Mesenchymal stem cell (in vitro differentiated cells and primary cell): ENCODE measurements around the gene B3GALT4.

Experiments used
- DNase-seq: peaks from one replicate; pipeline ENCODE4 v3.0.0-alpha.2; 2013
- H2AFZ ChIP-seq: one replicate; pipeline ENCODE4 v1.6.1; 2013; ENCODE audit warnings: low read depth, mild to moderate bottlenecking, control low read depth, inconsistent platforms, low read length, moderate library complexity
- H2AK5ac ChIP-seq: 2 replicates; pipeline ENCODE4 v1.6.1; 2013; ENCODE audit warnings: low read length, moderate library complexity, mild to moderate bottlenecking, inconsistent platforms; ENCODE audit not compliant: severe bottlenecking
- H2BK120ac ChIP-seq: one replicate; pipeline ENCODE4 v1.6.1; 2013; ENCODE audit warnings: low read depth, mild to moderate bottlenecking, inconsistent platforms, low read length, moderate library complexity
- H2BK12ac ChIP-seq, 2 experiments: one replicate each; pipeline ENCODE4 v1.6.1; 2013; ENCODE audit warnings: inconsistent platforms in 2 of 2, low read length in 2 of 2, mild to moderate bottlenecking in 2 of 2, moderate library complexity in 2 of 2, control low read depth in 1 of 2
- H2BK15ac ChIP-seq: one replicate; pipeline ENCODE4 v1.6.1; 2013; ENCODE audit warnings: mild to moderate bottlenecking, low read depth, inconsistent platforms; ENCODE audit not compliant: poor library complexity, severe bottlenecking
- H2BK5ac ChIP-seq: 2 replicates; pipeline ENCODE4 v1.6.1; 2013; ENCODE audit warnings: low read depth, mild to moderate bottlenecking, low read length, control low read depth, inconsistent platforms; ENCODE audit not compliant: poor library complexity, severe bottlenecking
- H3K14ac ChIP-seq, 2 experiments: one replicate each; pipeline ENCODE4 v1.6.1; 2013; ENCODE audit warnings: inconsistent platforms in 2 of 2, low read length in 2 of 2, control low read depth in 1 of 2, mild to moderate bottlenecking in 1 of 2, moderate library complexity in 1 of 2
- H3K18ac ChIP-seq, 2 experiments: one replicate each; pipeline ENCODE4 v1.6.1; 2013; ENCODE audit warnings: inconsistent platforms in 2 of 2, low read length in 2 of 2, control low read depth in 1 of 2, low read depth in 1 of 2, mild to moderate bottlenecking in 1 of 2
- H3K23ac ChIP-seq, 2 experiments: one replicate each; pipeline ENCODE4 v1.6.1; 2013; ENCODE audit warnings: inconsistent platforms in 2 of 2, low read length in 2 of 2, mild to moderate bottlenecking in 2 of 2, moderate library complexity in 2 of 2, control low read depth in 1 of 2
- H3K27ac ChIP-seq: 2 replicates; pipeline ENCODE4 v1.5.1; 2013; ENCODE audit warnings: mild to moderate bottlenecking, moderate library complexity, low read length, control low read depth, inconsistent platforms; ENCODE audit not compliant: poor library complexity, severe bottlenecking
- H3K27me3 ChIP-seq, 2 experiments: 2 replicates each; pipeline versions ENCODE4 v1.6.1 to v1.7.0; 2013; ENCODE audit warnings: low read length in 2 of 2, mild to moderate bottlenecking in 2 of 2, moderate library complexity in 2 of 2, control low read depth in 1 of 2, inconsistent platforms in 1 of 2; ENCODE audit not compliant: control insufficient read depth in 1 of 2, insufficient read depth in 1 of 2
- H3K36me3 ChIP-seq, 2 experiments: 2 replicates each; pipeline versions ENCODE4 v1.6.1 to v1.7.0; 2013; ENCODE audit warnings: low read length in 2 of 2, control low read depth in 1 of 2, inconsistent platforms in 1 of 2, low read depth in 1 of 2, mild to moderate bottlenecking in 1 of 2; ENCODE audit not compliant: insufficient read depth in 2 of 2, control insufficient read depth in 1 of 2
- H3K4ac ChIP-seq, 2 experiments: one replicate each; pipeline ENCODE4 v1.6.1; 2013; ENCODE audit warnings: inconsistent platforms in 2 of 2, low read length in 2 of 2, mild to moderate bottlenecking in 2 of 2, moderate library complexity in 2 of 2, control low read depth in 1 of 2, low read depth in 1 of 2
- H3K4me1 ChIP-seq: 2 replicates; pipeline ENCODE4 v1.6.1; 2013; ENCODE audit warnings: low read depth, low read length, control low read depth; ENCODE audit not compliant: control insufficient read depth, insufficient read depth
- H3K4me2 ChIP-seq: 2 replicates; pipeline ENCODE4 v1.6.1; 2013; ENCODE audit warnings: low read length, mild to moderate bottlenecking, inconsistent platforms; ENCODE audit not compliant: poor library complexity, severe bottlenecking
- H3K4me3 ChIP-seq, 2 experiments: 2 replicates each; pipeline versions ENCODE4 v1.5.1 to v1.7.0; 2013; ENCODE audit warnings: low read length in 2 of 2, mild to moderate bottlenecking in 2 of 2, control low read depth in 1 of 2, low read depth in 1 of 2; ENCODE audit not compliant: insufficient read depth in 1 of 2
- H3K79me1 ChIP-seq: replicated peaks from 2 replicates; pipeline ENCODE4 v1.6.1; 2013; ENCODE audit warnings: mild to moderate bottlenecking, control low read depth, low read length, inconsistent platforms; ENCODE audit not compliant: poor library complexity, severe bottlenecking
- H3K9ac ChIP-seq: 2 replicates; pipeline ENCODE4 v1.7.0; 2013; ENCODE audit warnings: mild to moderate bottlenecking, low read length, moderate library complexity
- H3K9me3 ChIP-seq: 2 replicates; pipeline ENCODE4 v1.7.0; 2013; ENCODE audit warnings: mild to moderate bottlenecking, low read length; ENCODE audit not compliant: control insufficient read depth
- H4K8ac ChIP-seq: one replicate; pipeline ENCODE4 v1.6.1; 2013; ENCODE audit warnings: inconsistent platforms, mild to moderate bottlenecking, low read length, moderate library complexity
- H4K91ac ChIP-seq: one replicate; pipeline ENCODE4 v1.6.1; 2013; ENCODE audit warnings: mild to moderate bottlenecking, low read length, inconsistent platforms
- WGBS: methylation state at CpG from one replicate; pipeline ENCODE4 v1.1.7; 2013; ENCODE audit warnings: mixed read lengths; 5-methylcytosine and 5-hydroxymethylcytosine counted together

B3GALT4 gene

GRCh38 chr6:33296797-33297405 is 20.0 kb downstream of the B3GALT4 start:
- H3K14ac ChIP-seq, result no peak overlapping the region
- no peak overlapping the region for H2BK120ac ChIP-seq
- H3K9me3 ChIP-seq, result no peaks in the 10 kb centered on the region
- no peak overlapping the region for H2AFZ ChIP-seq
- no peak overlapping the region for H2AK5ac ChIP-seq
- H3K18ac ChIP-seq, result peak overlapping the region in 1 of 2 experiments; percentile 15
- H2BK12ac ChIP-seq, result peak overlapping the region in 1 of 2 experiments; percentile 20
- peak overlapping the region; percentile 60 for H2BK15ac ChIP-seq
- H3K27me3 ChIP-seq, result no peaks in the 10 kb centered on the region
- WGBS, result 42% methylated on average over 2 of the region's 12 CpGs
- H3K4me1 ChIP-seq, result peaks cover 18% of the 10 kb centered on the region
- H3K36me3 ChIP-seq, result peaks cover 37 to 55% of the 10 kb centered on the region in 2 experiments
- peaks cover 36% of the 10 kb centered on the region for H3K79me1 ChIP-seq
- DNase-seq, result no peak
- peak overlapping the region; percentile 55 for H4K91ac ChIP-seq
- H3K4ac ChIP-seq, result peak overlapping the region; percentile 14 to 83
- no peak overlapping the region for H3K27ac ChIP-seq
- no peak overlapping the region for H3K23ac ChIP-seq
- H3K4me3 ChIP-seq, result peak overlapping the region in 1 of 2 experiments; percentile 89
- H4K8ac ChIP-seq, result peak overlapping the region; percentile 19
- H2BK5ac ChIP-seq, result no peak overlapping the region
- H3K9ac ChIP-seq, result peak overlapping the region; percentile 99
- H3K4me2 ChIP-seq, result peak overlapping the region; percentile 93

DNA sequence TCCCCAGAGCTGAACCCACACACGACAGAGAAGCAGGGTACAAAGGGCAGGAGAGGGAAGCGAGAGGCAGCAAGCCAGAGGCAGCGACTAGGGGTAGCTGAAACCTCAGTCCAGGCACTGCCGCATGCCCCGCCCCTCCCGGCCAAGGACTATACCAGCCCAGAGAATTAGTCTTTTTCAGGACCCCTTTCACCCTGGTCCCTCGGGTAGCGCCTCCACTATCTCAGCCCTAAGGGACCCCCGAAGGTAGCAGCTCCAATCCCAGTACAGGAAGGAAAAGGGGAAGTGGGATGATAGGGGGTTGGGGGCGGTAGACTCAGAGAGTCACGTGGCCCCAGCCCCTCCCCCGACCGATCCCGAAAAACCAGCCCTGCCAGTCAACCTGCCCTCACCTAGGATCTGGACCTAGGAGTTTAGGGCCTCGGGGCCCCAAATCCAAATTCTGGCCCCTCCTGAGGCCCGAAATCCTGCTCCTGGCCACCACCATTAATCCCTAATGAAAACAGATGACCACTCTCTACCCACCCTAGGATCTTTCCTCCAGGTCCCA is 20.6 kb downstream of the B3GALT4 start:
- H3K27me3 ChIP-seq, result no peaks in the 10 kb centered on the region
- H3K79me1 ChIP-seq, result peaks cover 34% of the 10 kb centered on the region
- H3K14ac ChIP-seq, result no peak overlapping the region
- H2BK15ac ChIP-seq, result peak overlapping the region; percentile 60
- no peak overlapping the region for H2BK5ac ChIP-seq
- H3K9me3 ChIP-seq, result no peaks in the 10 kb centered on the region
- H3K18ac ChIP-seq, result peak overlapping the region in 1 of 2 experiments; percentile 15
- peaks cover 18% of the 10 kb centered on the region for H3K4me1 ChIP-seq
- no peak overlapping the region for H3K23ac ChIP-seq
- H3K4ac ChIP-seq, result peak overlapping the region; percentile 14 to 83
- peak overlapping the region; percentile 48 to 89 for H3K4me3 ChIP-seq
- no peak overlapping the region for H4K91ac ChIP-seq
- peak overlapping the region; percentile 99 for H3K9ac ChIP-seq
- H2AK5ac ChIP-seq, result no peak overlapping the region
- H2BK12ac ChIP-seq, result no peak overlapping the region
- H3K36me3 ChIP-seq, result peaks cover 34 to 52% of the 10 kb centered on the region in 2 experiments
- no peak for DNase-seq
- no peak overlapping the region for H2AFZ ChIP-seq
- WGBS, result 7% methylated on average over 7 of the region's 16 CpGs
- no peak overlapping the region for H2BK120ac ChIP-seq
- H4K8ac ChIP-seq, result peak overlapping the region; percentile 19
- H3K27ac ChIP-seq, result no peak overlapping the region
- peak overlapping the region; percentile 93 for H3K4me2 ChIP-seq

DNA sequence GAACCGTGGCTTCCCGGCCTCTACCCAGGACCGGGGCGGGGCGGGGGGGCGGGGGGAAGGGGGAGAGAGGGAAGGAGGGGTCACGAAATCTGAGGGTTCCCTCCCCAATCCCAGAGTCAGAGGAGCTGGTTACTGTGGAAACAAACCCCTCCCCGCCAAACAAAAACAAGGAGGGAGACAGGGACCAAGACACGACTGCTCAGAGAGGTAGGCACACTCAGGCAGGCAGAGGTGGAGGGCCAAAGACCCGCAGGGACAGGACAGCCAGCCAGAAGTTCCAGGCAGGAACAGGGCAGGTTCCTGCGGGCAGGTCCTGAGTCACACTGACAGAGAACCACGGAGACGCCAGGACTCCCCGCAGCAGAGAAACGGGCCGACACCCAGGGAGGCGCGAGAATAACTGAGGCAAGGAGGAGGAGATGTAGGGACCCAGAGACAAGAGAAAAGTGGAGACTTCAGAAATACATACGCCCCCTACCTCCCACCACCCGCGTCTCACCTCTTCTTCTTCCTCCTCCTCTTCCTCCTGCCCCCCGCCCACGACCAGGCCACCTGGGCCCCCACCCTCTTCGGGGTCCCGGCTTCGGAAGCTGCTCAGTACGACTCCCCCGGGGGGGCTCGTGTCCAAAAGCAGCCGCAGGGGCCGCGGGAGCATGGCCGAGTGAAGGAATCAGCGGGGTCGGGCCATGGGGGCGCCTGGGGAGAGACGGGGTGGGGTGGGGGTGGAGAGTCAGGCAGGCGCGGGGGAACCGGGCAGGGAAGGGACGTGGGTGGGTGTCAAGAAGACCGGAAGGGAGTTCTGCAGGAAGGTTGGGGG is 21.2 kb downstream of the B3GALT4 start:
- Histone ChIP-seq H3K9me3 (no peaks in the 10 kb centered on the region), H3K4me2 (peak overlapping the region; percentile 93), H4K91ac (peak overlapping the region; percentile 79), H2BK120ac (peak overlapping the region; percentile 89), H3K4me3 (peak overlapping the region; percentile 79 to 89), H3K27ac (peak overlapping the region; percentile 33), H3K4ac (peak overlapping the region; percentile 19 to 41), H3K9ac (peak overlapping the region; percentile 99), H2AFZ (no peak overlapping the region), H2BK12ac (peak overlapping the region in 1 of 2 experiments; percentile 43), H4K8ac (peak overlapping the region; percentile 35), H3K23ac (peak overlapping the region in 1 of 2 experiments; percentile 70), H2BK5ac (no peak overlapping the region), H3K79me1 (peaks cover 32% of the 10 kb centered on the region), H3K36me3 (peaks cover 33 to 46% of the 10 kb centered on the region in 2 experiments), H3K18ac (peak overlapping the region; percentile 91 to 94), H2BK15ac (peak overlapping the region; percentile 92), H3K4me1 (peaks cover 17% of the 10 kb centered on the region), H3K27me3 (no peaks in the 10 kb centered on the region), H3K14ac (peak overlapping the region; percentile 59 to 96), H2AK5ac (no peak overlapping the region)
- peak; percentile 96 for DNase-seq
- WGBS, result under 1% methylated on average over 28 of the region's 42 CpGs
